Hair follicular keratinocyte (primary cell): ENCODE measurements around the gene WDR38. TPM values are rescaled to one million over a fixed set of nuclear protein-coding genes. Genes with fewer than 3 reads are reported as not detected.

ENCODE experiments used
- total RNA-seq: library from RNA; depleted of rRNA; stranded (reverse); fragments of >200 nt; gene quantifications from 2 replicates; pipeline ENCODE4 v1.2.3, GENCODE V29; 2015

The WDR38 gene
- not detected in 2 replicates for total RNA-seq

GRCh38 chr9:124852829-124853531, at the start of gene WDR38:
Gene WDR38 (plus strand): TSS chr9:124853460. CDS start chr9:124853532, 72 bp downstream.

GRCh38 chr9:124861342-124862229, 8.3 kb downstream of the WDR38 start, which contains the start of the genes ARPC5L and RPL35:
Gene ARPC5L (plus strand): TSS chr9:124862130. CDS start chr9:124869291, 7,161 bp downstream.
Gene RPL35 (minus strand): TSS chr9:124861957. CDS start chr9:124861912, 45 bp downstream.

Other genes starting within 250 kb of the WDR38 start
- gene NR6A1, start 82.1 kb upstream of the WDR38 start, total RNA-seq, result 0.27 and 0.47 TPM in 2 replicates
- gene OLFML2A, start 76.3 kb upstream of the WDR38 start, total RNA-seq, result under 0.01 and 0.11 TPM in 2 replicates
- gene RPL35, start 8.5 kb downstream of the WDR38 start, total RNA-seq, result 4,029 and 4,203 TPM in 2 replicates
- 40.7 and 59.1 TPM in 2 replicates for gene ARPC5L, start 8.7 kb downstream of the WDR38 start, total RNA-seq
- gene GOLGA1, start 87.6 kb downstream of the WDR38 start, total RNA-seq, result 8.1 and 9.3 TPM in 2 replicates